DMS53 treated with DMSO at 0.1 percent for 48 hours (cell line): ENCODE measurements around the gene C1orf94.

ENCODE experiments used
- DNase-seq: peaks from one replicate; lab custom pipeline; 2025; ENCODE audit not compliant: unreplicated experiment; lab: John Stamatoyannopoulos, UW

The C1orf94 gene

GRCh38 chr1:34176830-34177603 lies at the start of gene C1orf94:
C1orf94 (plus strand) TSS chr1:34176907; CDS start chr1:34177790, 883 bp downstream.
- DNase-seq, result no peak

- no peak for DNase-seq
Measured at GRCh38 chr1:34127006-34128000, 49.4 kb upstream of the C1orf94 start.

GRCh38 chr1:34128186-34128889 lies 48.4 kb upstream of the C1orf94 start:
- no peak for DNase-seq

- no peak for DNase-seq
Measured at GRCh38 chr1:34129630-34130029, 47.1 kb upstream of the C1orf94 start.

- DNase-seq, result no peak
Measured at GRCh38 chr1:34130306-34130705, 46.4 kb upstream of the C1orf94 start.

- DNase-seq, result no peak
Measured at GRCh38 chr1:34131396-34132160, 45.1 kb upstream of the C1orf94 start.

GRCh38 chr1:34132161-34132420 lies 44.6 kb upstream of the C1orf94 start:
- DNase-seq, result no peak

GRCh38 chr1:34137411-34137810 lies 39.3 kb upstream of the C1orf94 start:
- DNase-seq, result no peak

GRCh38 chr1:34140011-34140676 lies 36.6 kb upstream of the C1orf94 start:
- DNase-seq, result no peak

- no peak for DNase-seq
Measured at GRCh38 chr1:34143975-34144374, 32.7 kb upstream of the C1orf94 start.

- DNase-seq, result no peak
Measured at GRCh38 chr1:34144766-34145165, 31.9 kb upstream of the C1orf94 start.

GRCh38 chr1:34147301-34147700 lies 29.4 kb upstream of the C1orf94 start:
- DNase-seq, result peak; percentile 58

- DNase-seq, result no peak
Measured at GRCh38 chr1:34149501-34149900, 27.2 kb upstream of the C1orf94 start.

GRCh38 chr1:34153246-34153645 lies 23.5 kb upstream of the C1orf94 start:
- DNase-seq, result no peak

- DNase-seq, result no peak
Measured at GRCh38 chr1:34155860-34156259, 20.8 kb upstream of the C1orf94 start.

- no peak for DNase-seq
Measured at GRCh38 chr1:34156739-34157138, 20.0 kb upstream of the C1orf94 start.

GRCh38 chr1:34162852-34163766 lies 13.6 kb upstream of the C1orf94 start:
- peak; percentile 60 for DNase-seq

GRCh38 chr1:34163792-34164731 lies 12.6 kb upstream of the C1orf94 start:
- no peak for DNase-seq
